ENCODE measurements around the gene RPS3. TPM values are rescaled to one million over a fixed set of nuclear protein-coding genes. Genes with fewer than 3 reads are reported as not detected.
"Not testable (repeated sequence)": the region's sequence is repeated elsewhere in the genome, so short reads cannot be mapped to it uniquely, and the experiment has no call there.

RPS3 gene
- polyA plus RNA-seq, 1 donor (not counting 4 experiments of a cell fraction or from before 2014, with no cell fraction given) = 3,843 TPM

DNA sequence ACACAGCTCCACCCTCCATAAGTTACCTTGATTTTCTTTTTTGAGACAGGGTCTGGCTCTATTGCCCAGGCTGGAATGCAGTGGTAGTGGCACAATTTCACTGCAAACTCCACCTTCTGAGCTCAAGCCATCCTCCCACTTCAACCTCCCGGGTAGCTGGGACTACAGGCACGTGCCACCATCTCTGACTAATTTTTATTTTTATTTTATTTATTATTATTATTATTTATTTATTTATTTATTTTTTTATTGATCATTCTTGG is 9.6 kb downstream of the RPS3 start:
- no peak overlapping the region for H3K4me2 ChIP-seq (ENCODE audit: control insufficient read depth, extremely low read depth, insufficient read depth, low read depth, low read length)
- FAIRE-seq (no peak), DNase-seq (ENCODE audit: low read depth, low spot score) (no peak)
- peaks cover 7% of the 10 kb centered on the region for H3K4me1 ChIP-seq (ENCODE audit: control insufficient read depth, extremely low read depth, insufficient read depth, low read length)
- dilution Hi-C loops (cut with MboI; ENCODE audit: extremely low pct_ligation_motif_present, low sequenced_read_pairs) = no loop called here
- H3K4me3 ChIP-seq (ENCODE audit: control insufficient read depth in 2 of 3, extremely low read depth in 1 of 3, insufficient read depth in 2 of 3, low read depth in 1 of 3, low read length in 3 of 3) = no peak overlapping the region
- peaks cover 3% of the 10 kb centered on the region for H3K9me1 ChIP-seq (ENCODE audit: control insufficient read depth, extremely low read depth, insufficient read depth, low read length)
- peaks cover 32% of the 10 kb centered on the region for H3K79me2 ChIP-seq (ENCODE audit: control insufficient read depth, insufficient read depth, low read length)
- H3K27me3 ChIP-seq (ENCODE audit: control insufficient read depth, extremely low read depth, insufficient read depth, low read length) = no peaks in the 10 kb centered on the region
- H3K9ac ChIP-seq (ENCODE audit: control insufficient read depth, extremely low read depth, insufficient read depth, low read length) = no peak overlapping the region
- no peaks in the 10 kb centered on the region for H3K9me3 ChIP-seq (ENCODE audit: control insufficient read depth, low read depth, low read length)
- H3K36me3 ChIP-seq (ENCODE audit: control insufficient read depth in 2 of 2, extremely low read depth in 1 of 2, insufficient read depth in 2 of 2, low read length in 2 of 2) = peaks cover 39 to 44% of the 10 kb centered on the region in 2 experiments
- H4K20me1 ChIP-seq (ENCODE audit: control insufficient read depth, extremely low read depth, insufficient read depth, low read length) = peaks cover 30% of the 10 kb centered on the region
- H3K27ac ChIP-seq (ENCODE audit: control insufficient read depth, insufficient read depth, low read length) = no peak overlapping the region
- no peak for TF ChIP-seq EZH2 (IDR thresholded peaks at IDR 0.05; ENCODE audit: low read length)
- TF ChIP-seq, protein P1, sequence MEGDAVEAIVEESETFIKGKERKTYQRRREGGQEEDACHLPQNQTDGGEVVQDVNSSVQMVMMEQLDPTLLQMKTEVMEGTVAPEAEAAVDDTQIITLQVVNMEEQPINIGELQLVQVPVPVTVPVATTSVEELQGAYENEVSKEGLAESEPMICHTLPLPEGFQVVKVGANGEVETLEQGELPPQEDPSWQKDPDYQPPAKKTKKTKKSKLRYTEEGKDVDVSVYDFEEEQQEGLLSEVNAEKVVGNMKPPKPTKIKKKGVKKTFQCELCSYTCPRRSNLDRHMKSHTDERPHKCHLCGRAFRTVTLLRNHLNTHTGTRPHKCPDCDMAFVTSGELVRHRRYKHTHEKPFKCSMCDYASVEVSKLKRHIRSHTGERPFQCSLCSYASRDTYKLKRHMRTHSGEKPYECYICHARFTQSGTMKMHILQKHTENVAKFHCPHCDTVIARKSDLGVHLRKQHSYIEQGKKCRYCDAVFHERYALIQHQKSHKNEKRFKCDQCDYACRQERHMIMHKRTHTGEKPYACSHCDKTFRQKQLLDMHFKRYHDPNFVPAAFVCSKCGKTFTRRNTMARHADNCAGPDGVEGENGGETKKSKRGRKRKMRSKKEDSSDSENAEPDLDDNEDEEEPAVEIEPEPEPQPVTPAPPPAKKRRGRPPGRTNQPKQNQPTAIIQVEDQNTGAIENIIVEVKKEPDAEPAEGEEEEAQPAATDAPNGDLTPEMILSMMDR (optimal IDR thresholded peaks at IDR 0.05 in 1 of 3, IDR thresholded peaks at IDR 0.05 in 1 of 3, conservative IDR thresholded peaks at IDR 0.05 in 1 of 3; ENCODE audit: extremely low read depth in 1 of 3, insufficient read depth in 2 of 3, low read length in 3 of 3) = no peak
- no peak overlapping the region for H2AFZ ChIP-seq (ENCODE audit: control insufficient read depth, low read length)

DNA sequence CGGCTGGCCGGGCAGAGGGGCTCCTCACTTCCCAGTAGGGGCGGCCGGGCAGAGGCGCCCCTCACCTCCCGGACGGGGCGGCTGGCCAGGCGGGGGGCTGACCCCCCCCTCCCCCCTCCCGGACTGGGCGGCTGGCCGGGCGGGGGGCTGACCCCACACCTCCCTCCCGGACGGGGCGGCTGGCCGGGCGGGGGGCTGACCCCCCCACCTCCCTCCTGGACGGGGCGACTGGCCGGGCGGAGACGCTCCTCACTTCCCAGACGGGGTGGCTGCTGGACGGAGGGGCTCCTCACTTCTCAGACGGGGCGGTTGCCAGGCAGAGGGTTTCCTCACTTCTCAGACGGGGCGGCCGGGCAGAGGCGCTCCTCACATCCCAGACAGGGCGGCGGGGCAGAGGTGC is 10.7 kb downstream of the RPS3 start:
- Histone ChIP-seq H3K36me3 (ENCODE audit: control insufficient read depth in 2 of 2, extremely low read depth in 1 of 2, insufficient read depth in 2 of 2, low read length in 2 of 2) (peaks cover 30 to 37% of the 10 kb centered on the region in 2 experiments), H3K79me2 (ENCODE audit: control insufficient read depth, insufficient read depth, low read length) (peaks cover 21% of the 10 kb centered on the region), H4K20me1 (ENCODE audit: control insufficient read depth, extremely low read depth, insufficient read depth, low read length) (peaks cover 19% of the 10 kb centered on the region)
- H3K4me2 ChIP-seq (ENCODE audit: control insufficient read depth, extremely low read depth, insufficient read depth, low read depth, low read length); H3K9me1 ChIP-seq (ENCODE audit: control insufficient read depth, extremely low read depth, insufficient read depth, low read length); DNase-seq (ENCODE audit: low read depth, low spot score); H2AFZ ChIP-seq (ENCODE audit: control insufficient read depth, low read length); H3K4me3 ChIP-seq (ENCODE audit: control insufficient read depth in 2 of 3, extremely low read depth in 1 of 3, insufficient read depth in 2 of 3, low read depth in 1 of 3, low read length in 3 of 3); H3K27ac ChIP-seq (ENCODE audit: control insufficient read depth, insufficient read depth, low read length); H3K9ac ChIP-seq (ENCODE audit: control insufficient read depth, extremely low read depth, insufficient read depth, low read length); H3K4me1 ChIP-seq (ENCODE audit: control insufficient read depth, extremely low read depth, insufficient read depth, low read length); H3K27me3 ChIP-seq (ENCODE audit: control insufficient read depth, extremely low read depth, insufficient read depth, low read length); FAIRE-seq; H3K9me3 ChIP-seq (ENCODE audit: control insufficient read depth, low read depth, low read length); dilution Hi-C loops (cut with MboI; ENCODE audit: extremely low pct_ligation_motif_present, low sequenced_read_pairs): not testable (repeated sequence)

DNA sequence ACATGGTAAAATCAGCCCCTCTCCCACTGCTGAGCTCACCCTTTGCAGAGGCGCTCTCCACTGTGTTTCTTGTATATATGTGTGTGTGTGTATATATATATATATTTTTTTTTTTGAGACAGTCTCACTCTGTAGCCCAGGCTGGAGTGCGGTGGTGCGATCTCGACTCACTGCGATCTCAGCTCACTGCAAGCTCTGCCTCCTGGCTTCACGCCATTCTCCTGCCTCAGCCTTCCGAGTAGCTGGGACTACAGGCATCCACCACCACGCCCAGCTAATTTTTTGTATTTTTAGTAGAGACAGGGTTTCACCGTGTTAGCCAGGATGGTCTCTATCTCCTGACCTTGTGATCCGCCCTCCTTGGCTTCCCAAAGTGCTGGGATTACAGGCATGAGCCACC is 13.8 kb downstream of the RPS3 start:
- H3K9ac ChIP-seq (ENCODE audit: control insufficient read depth, extremely low read depth, insufficient read depth, low read length); H3K9me3 ChIP-seq (ENCODE audit: control insufficient read depth, low read depth, low read length); H3K27ac ChIP-seq (ENCODE audit: control insufficient read depth, insufficient read depth, low read length); DNase-seq (ENCODE audit: low read depth, low spot score); H3K27me3 ChIP-seq (ENCODE audit: control insufficient read depth, extremely low read depth, insufficient read depth, low read length); H3K9me1 ChIP-seq (ENCODE audit: control insufficient read depth, extremely low read depth, insufficient read depth, low read length); H3K4me2 ChIP-seq (ENCODE audit: control insufficient read depth, extremely low read depth, insufficient read depth, low read depth, low read length); FAIRE-seq; H4K20me1 ChIP-seq (ENCODE audit: control insufficient read depth, extremely low read depth, insufficient read depth, low read length); H2AFZ ChIP-seq (ENCODE audit: control insufficient read depth, low read length); H3K4me3 ChIP-seq (ENCODE audit: control insufficient read depth in 2 of 3, extremely low read depth in 1 of 3, insufficient read depth in 2 of 3, low read depth in 1 of 3, low read length in 3 of 3); H3K79me2 ChIP-seq (ENCODE audit: control insufficient read depth, insufficient read depth, low read length); H3K4me1 ChIP-seq (ENCODE audit: control insufficient read depth, extremely low read depth, insufficient read depth, low read length); dilution Hi-C loops (cut with MboI; ENCODE audit: extremely low pct_ligation_motif_present, low sequenced_read_pairs): not testable (repeated sequence)
- H3K36me3 ChIP-seq (ENCODE audit: control insufficient read depth in 2 of 2, extremely low read depth in 1 of 2, insufficient read depth in 2 of 2, low read length in 2 of 2) = peaks cover 12 to 22% of the 10 kb centered on the region in 2 experiments
